Large intestine (tissue), 3 donors: ENCODE results near the gene SLC1A7. TPM values are rescaled to one million over a fixed set of nuclear protein-coding genes. Genes with fewer than 3 reads are reported as not detected.

Experiments
- DNase-seq, 2 donors: peaks; one replicate each; pipeline versions ENCODE4 v3.0.0 to v3.0.0-alpha.2; 2013
- H3K27ac ChIP-seq: one replicate; pipeline ENCODE4 v1.5.1; 2013; ENCODE audit warnings: low read length
- H3K27me3 ChIP-seq: 2 replicates; pipeline ENCODE4 v1.6.1; 2013; ENCODE audit warnings: low read length; ENCODE audit not compliant: control insufficient read depth, insufficient read depth
- H3K36me3 ChIP-seq: 2 replicates; pipeline ENCODE4 v1.6.1; 2013; ENCODE audit warnings: low read length; ENCODE audit not compliant: control insufficient read depth, insufficient read depth
- H3K4me1 ChIP-seq: one replicate; pipeline ENCODE4 v1.6.1; 2013; ENCODE audit warnings: low read length; ENCODE audit not compliant: control insufficient read depth, insufficient read depth
- H3K4me3 ChIP-seq: one replicate; pipeline ENCODE4 v1.5.1; 2013; ENCODE audit warnings: low read length
- H3K9me3 ChIP-seq: one replicate; pipeline ENCODE4 v1.6.1; 2013; ENCODE audit warnings: mild to moderate bottlenecking, low read depth, low read length, moderate library complexity; ENCODE audit not compliant: control insufficient read depth
- WGBS: methylation state at CpG from one replicate; pipeline ENCODE4 v1.1.5; 2013; ENCODE audit warnings: low lambda C conversion rate; ENCODE audit not compliant: insufficient coverage; 5-methylcytosine and 5-hydroxymethylcytosine counted together
- polyA plus RNA-seq: library from polyadenylated mRNA; unstranded; fragments of 120-200 nt; gene quantifications from one replicate; pipeline ENCODE4 v1.2.1, GENCODE V29; 2013

SLC1A7 gene
- polyA plus RNA-seq, 1 donor: 0.40 TPM

DNA sequence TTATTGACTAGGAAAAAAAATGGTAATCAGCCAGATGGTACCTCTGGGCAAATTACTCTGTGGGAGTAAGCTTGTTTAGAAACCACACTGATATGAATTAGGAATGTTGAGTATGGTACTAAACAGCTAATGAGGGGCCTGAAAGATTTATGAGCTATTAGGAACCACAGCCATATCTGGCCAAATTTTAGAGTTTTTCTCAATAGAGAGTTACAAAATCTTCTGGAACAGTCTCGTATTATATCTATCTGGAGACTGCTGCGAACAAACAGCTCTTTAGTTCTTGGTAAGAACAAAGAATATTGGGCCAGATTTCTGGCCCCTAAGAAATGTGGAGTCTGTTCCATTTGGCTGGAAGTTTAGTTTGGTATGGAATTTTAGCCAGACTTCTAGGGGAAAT is 85.3 kb downstream of the SLC1A7 start:
- 67% methylated on average over 1 of the region's 2 CpGs for WGBS
- Histone ChIP-seq H3K27me3 (peaks cover 17% of the 10 kb centered on the region), H3K9me3 (no peaks in the 10 kb centered on the region), H3K27ac (no peak overlapping the region), H3K36me3 (peaks cover 17% of the 10 kb centered on the region), H3K4me1 (peaks cover 5% of the 10 kb centered on the region), H3K4me3 (no peak overlapping the region)
- no peak for DNase-seq

GRCh38 chr1:53051676-53052075 is 90.8 kb downstream of the SLC1A7 start:
- no peaks in the 10 kb centered on the region for H3K4me1 ChIP-seq
- no CpG with 5 or more reads among the region's 1 CpG for WGBS
- DNase-seq: no peak
- H3K27ac ChIP-seq: no peak overlapping the region
- H3K27me3 ChIP-seq: no peaks in the 10 kb centered on the region
- H3K36me3 ChIP-seq: peaks cover 38% of the 10 kb centered on the region
- no peaks in the 10 kb centered on the region for H3K9me3 ChIP-seq
- H3K4me3 ChIP-seq: no peak overlapping the region

- Histone ChIP-seq H3K27me3 (no peaks in the 10 kb centered on the region), H3K27ac (no peak overlapping the region), H3K4me3 (no peak overlapping the region), H3K9me3 (no peaks in the 10 kb centered on the region), H3K4me1 (no peaks in the 10 kb centered on the region), H3K36me3 (peaks cover 39% of the 10 kb centered on the region)
- DNase-seq: no peak
- 100% methylated on average over 1 of the region's 2 CpGs for WGBS
Measured at GRCh38 chr1:53050310-53050709, 92.1 kb downstream of the SLC1A7 start.

DNA sequence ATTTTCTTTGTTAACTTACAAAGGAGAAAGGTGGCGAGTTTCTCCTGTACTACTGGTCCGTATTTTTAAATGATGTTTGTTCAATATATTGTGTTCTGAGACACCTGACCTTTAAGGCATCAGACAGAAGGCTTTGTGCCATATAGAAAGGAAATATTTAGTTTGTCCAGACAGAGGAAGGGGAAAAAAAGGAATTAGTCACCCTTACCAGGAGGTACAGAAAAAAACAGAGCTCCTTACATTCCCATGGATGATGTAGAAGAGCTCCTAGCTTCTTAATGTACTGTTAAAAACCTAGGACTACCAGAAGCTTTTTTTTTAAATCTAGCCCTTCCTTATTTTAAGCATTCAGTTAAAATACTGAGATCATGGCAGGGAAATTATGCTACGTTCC is 92.9 kb downstream of the SLC1A7 start:
- 95% methylated on average over 3 of the region's 3 CpGs for WGBS
- Histone ChIP-seq H3K36me3 (peaks cover 39% of the 10 kb centered on the region), H3K27me3 (no peaks in the 10 kb centered on the region), H3K4me3 (no peak overlapping the region), H3K4me1 (no peaks in the 10 kb centered on the region), H3K27ac (no peak overlapping the region), H3K9me3 (no peaks in the 10 kb centered on the region)
- DNase-seq: no peak

- Histone ChIP-seq H3K4me1 (no peaks in the 10 kb centered on the region), H3K4me3 (no peak overlapping the region), H3K9me3 (no peaks in the 10 kb centered on the region), H3K27me3 (no peaks in the 10 kb centered on the region), H3K36me3 (peaks cover 35% of the 10 kb centered on the region), H3K27ac (no peak overlapping the region)
- DNase-seq: no peak
- WGBS: no CpG with 5 or more reads among the region's 3 CpGs
Measured at GRCh38 chr1:53048960-53049573, 93.4 kb downstream of the SLC1A7 start.

- no CpG with 5 or more reads among the region's 5 CpGs for WGBS
- H3K4me3 ChIP-seq: no peak overlapping the region
- peak in 1 of 2 donors; percentile 17 for DNase-seq
- no peaks in the 10 kb centered on the region for H3K4me1 ChIP-seq
- H3K27me3 ChIP-seq: no peaks in the 10 kb centered on the region
- H3K9me3 ChIP-seq: no peaks in the 10 kb centered on the region
- H3K36me3 ChIP-seq: peaks cover 27% of the 10 kb centered on the region
- H3K27ac ChIP-seq: no peak overlapping the region
Measured at GRCh38 chr1:53047737-53048736, 94.4 kb downstream of the SLC1A7 start.

DNA sequence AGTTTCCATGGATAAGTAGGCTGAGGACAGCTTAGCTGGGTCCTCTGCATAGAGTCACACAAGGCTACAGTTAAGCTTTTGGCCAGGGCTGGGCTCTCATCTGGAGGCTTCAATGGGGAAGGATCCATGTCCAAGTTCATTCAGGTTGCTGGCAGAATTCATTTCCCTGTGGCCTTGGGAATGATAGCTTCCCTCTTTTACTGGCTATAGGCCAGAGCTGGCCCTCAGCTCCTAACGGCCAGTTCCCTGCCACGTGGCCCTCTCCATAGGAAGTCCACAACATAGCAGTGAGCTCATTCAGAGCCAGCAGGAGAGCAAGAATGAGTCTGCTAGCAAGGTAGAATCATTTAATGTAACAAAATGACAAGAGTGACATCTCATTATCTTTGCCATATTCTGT is 95.5 kb downstream of the SLC1A7 start:
- Histone ChIP-seq H3K27ac (no peak overlapping the region), H3K36me3 (peaks cover 24% of the 10 kb centered on the region), H3K4me3 (no peak overlapping the region), H3K9me3 (no peaks in the 10 kb centered on the region), H3K4me1 (no peaks in the 10 kb centered on the region), H3K27me3 (no peaks in the 10 kb centered on the region)
- no peak for DNase-seq
- no CpG with 5 or more reads among the region's 2 CpGs for WGBS

- WGBS: 78% methylated on average over 3 of the region's 5 CpGs
- DNase-seq: no peak
- Histone ChIP-seq H3K27ac (no peak overlapping the region), H3K27me3 (no peaks in the 10 kb centered on the region), H3K36me3 (peaks cover 24% of the 10 kb centered on the region), H3K4me1 (no peaks in the 10 kb centered on the region), H3K9me3 (no peaks in the 10 kb centered on the region), H3K4me3 (no peak overlapping the region)
Measured at GRCh38 chr1:53044926-53045325, 97.5 kb downstream of the SLC1A7 start.

GRCh38 chr1:53043271-53043670 is 99.2 kb downstream of the SLC1A7 start:
- Histone ChIP-seq H3K4me3 (no peak overlapping the region), H3K27ac (no peak overlapping the region), H3K9me3 (no peaks in the 10 kb centered on the region), H3K4me1 (no peaks in the 10 kb centered on the region), H3K27me3 (no peaks in the 10 kb centered on the region), H3K36me3 (peaks cover 30% of the 10 kb centered on the region)
- no peak for DNase-seq

- Histone ChIP-seq H3K27ac (no peak overlapping the region), H3K4me1 (no peaks in the 10 kb centered on the region), H3K36me3 (peaks cover 21% of the 10 kb centered on the region), H3K9me3 (no peaks in the 10 kb centered on the region), H3K4me3 (no peak overlapping the region), H3K27me3 (no peaks in the 10 kb centered on the region)
- WGBS: no CpG with 5 or more reads among the region's 3 CpGs
- no peak for DNase-seq
Measured at GRCh38 chr1:53038566-53038965, 103.9 kb downstream of the SLC1A7 start.
